IMR-90 (cell line): ENCODE results near the gene TRIM63. TPM values are rescaled to one million over a fixed set of nuclear protein-coding genes. Genes with fewer than 3 reads are reported as not detected.

Source experiments
- ATAC-seq: fragments of 200-7000 bp; cut with Tn5 transposase; 2 replicates; pipeline ENCODE4 v1.9.1; 2020; ENCODE audit warnings: low read depth, mild to moderate bottlenecking, moderate library complexity
- BruUV-seq: library from RNA; stranded (reverse); fragments of 400-500 nt; replicated peaks from 2 replicates; lab custom pipeline; 2021; lab: Mats Ljungman, UMichigan
- CTCF ChIA-PET: fragments of 300-600 bp; formaldehyde crosslinking; extraction: SDS; loops from one replicate; lab custom pipeline; 2021; ENCODE audit warnings: antibody characterized with exemption; lab: Yijun Ruan, JAX
- POLR2A ChIA-PET: fragments of 300-600 bp; sonication (Branson Sonifier 250); formaldehyde crosslinking; loops from one replicate; lab custom pipeline; 2022; ENCODE audit warnings: antibody characterized with exemption; ENCODE audit not compliant: unreplicated experiment; lab: Charles Lee
- DNase-seq: peaks from one replicate; pipeline ENCODE4 v3.0.0; 2013
- H2AFZ ChIP-seq: replicated peaks from 2 replicates; pipeline ENCODE3; 2013; ENCODE audit warnings: low read length, mild to moderate bottlenecking; ENCODE audit not compliant: poor library complexity
- H2AK5ac ChIP-seq: 2 replicates; pipeline ENCODE4 v1.6.1; 2013; ENCODE audit warnings: low read depth, low read length, inconsistent platforms
- H2AK9ac ChIP-seq: replicated peaks from 2 replicates; pipeline ENCODE3; 2013; ENCODE audit warnings: mild to moderate bottlenecking, low read depth, low read length, moderate library complexity; ENCODE audit not compliant: poor library complexity
- H2BK120ac ChIP-seq: 2 replicates; pipeline ENCODE4 v1.6.1; 2013; ENCODE audit warnings: low read depth, low read length, inconsistent platforms
- H2BK15ac ChIP-seq: 3 replicates; pipeline ENCODE4 v1.6.1; 2013; ENCODE audit warnings: low read depth, low read length, inconsistent platforms
- H2BK20ac ChIP-seq: 2 replicates; pipeline ENCODE4 v1.6.1; 2013; ENCODE audit warnings: low read depth, mild to moderate bottlenecking, inconsistent platforms, low read length, moderate library complexity
- H2BK5ac ChIP-seq: 2 replicates; pipeline ENCODE4 v1.6.1; 2013; ENCODE audit warnings: mild to moderate bottlenecking, low read depth, low read length, inconsistent platforms; ENCODE audit not compliant: poor library complexity, severe bottlenecking
- H3K14ac ChIP-seq: replicated peaks from 2 replicates; pipeline ENCODE4 v1.6.1; 2013; ENCODE audit warnings: low read depth, low read length, inconsistent platforms
- H3K18ac ChIP-seq: 2 replicates; pipeline ENCODE4 v1.6.1; 2013; ENCODE audit warnings: low read depth, low read length, control low read depth
- H3K23ac ChIP-seq: 2 replicates; pipeline ENCODE4 v1.6.1; 2013; ENCODE audit warnings: low read depth, low read length, inconsistent platforms
- H3K27ac ChIP-seq: 2 replicates; pipeline ENCODE4 v1.5.1; 2013; ENCODE audit warnings: mild to moderate bottlenecking, control low read depth, low read length; ENCODE audit not compliant: insufficient read depth
- H3K27me3 ChIP-seq: 2 replicates; pipeline ENCODE4 v1.6.1; 2013; ENCODE audit warnings: low read length; ENCODE audit not compliant: control insufficient read depth, insufficient read depth
- H3K36me3 ChIP-seq: 2 replicates; pipeline ENCODE4 v1.6.1; 2013; ENCODE audit warnings: low read length, mixed read lengths; ENCODE audit not compliant: control insufficient read depth, insufficient read depth
- H3K4ac ChIP-seq: 2 replicates; pipeline ENCODE4 v1.6.1; 2013; ENCODE audit warnings: low read depth, low read length, inconsistent platforms
- H3K4me1 ChIP-seq: 2 replicates; pipeline ENCODE4 v1.6.1; 2013; ENCODE audit warnings: low read length, mixed read lengths; ENCODE audit not compliant: control insufficient read depth, insufficient read depth
- H3K4me2 ChIP-seq: 2 replicates; pipeline ENCODE4 v1.6.1; 2013; ENCODE audit warnings: low read depth, mild to moderate bottlenecking, control low read depth, low read length, moderate library complexity
- H3K4me3 ChIP-seq: 2 replicates; pipeline ENCODE4 v1.5.1; 2013; ENCODE audit warnings: low read depth, mild to moderate bottlenecking, control low read depth, low read length, moderate library complexity; ENCODE audit not compliant: insufficient read depth
- H3K56ac ChIP-seq: 2 replicates; pipeline ENCODE4 v1.6.1; 2013; ENCODE audit warnings: low read length, inconsistent platforms; ENCODE audit not compliant: insufficient read depth; ENCODE audit errors: extremely low read depth
- H3K79me1 ChIP-seq, 2 experiments: 2 replicates each; pipeline ENCODE4 v1.6.1; 2013; ENCODE audit warnings: low read length in 2 of 2, inconsistent platforms in 1 of 2, low read depth in 1 of 2
- H3K9ac ChIP-seq: 2 replicates; pipeline ENCODE4 v1.6.1; 2013; ENCODE audit warnings: low read depth, low read length, control low read depth
- H3K9me1 ChIP-seq: 2 replicates; pipeline ENCODE4 v1.6.1; 2013; ENCODE audit warnings: low read length, inconsistent platforms; ENCODE audit not compliant: insufficient read depth
- H3K9me3 ChIP-seq: 2 replicates; pipeline ENCODE4 v1.6.1; 2013; ENCODE audit warnings: low read length; ENCODE audit not compliant: control insufficient read depth, insufficient read depth
- H4K20me1 ChIP-seq: 2 replicates; pipeline ENCODE4 v1.6.1; 2013; ENCODE audit warnings: low read length, inconsistent platforms; ENCODE audit not compliant: insufficient read depth
- H4K5ac ChIP-seq: 2 replicates; pipeline ENCODE4 v1.6.1; 2013; ENCODE audit warnings: mild to moderate bottlenecking, low read depth, low read length, control low read depth
- H4K8ac ChIP-seq, 2 experiments: 2 replicates each; pipeline ENCODE4 v1.6.1; 2013; ENCODE audit warnings: low read depth in 2 of 2, low read length in 2 of 2, control low read depth in 1 of 2, inconsistent platforms in 1 of 2
- H4K91ac ChIP-seq: 2 replicates; pipeline ENCODE4 v1.6.1; 2013; ENCODE audit warnings: low read depth, low read length, inconsistent platforms; ENCODE audit not compliant: insufficient read depth
- BHLHE40 ChIP-seq: fragments of 150-350 bp; IDR thresholded peaks from 2 replicates; pipeline ENCODE4 v1.6.1; 2016; ENCODE audit warnings: mild to moderate bottlenecking, low read depth, low read length
- CEBPB ChIP-seq: IDR thresholded peaks from 2 replicates; pipeline ENCODE4 v1.6.1; 2012; ENCODE audit warnings: low read depth, low read length, improper control_type of control experiment
- CTCF ChIP-seq: conservative IDR thresholded peaks from 2 replicates; pipeline ENCODE4 v1.5.1; 2012; ENCODE audit warnings: mild to moderate bottlenecking, low read depth, low read length, improper control_type of control experiment
- ELK1 ChIP-seq: fragments of 150-350 bp; IDR thresholded peaks from 2 replicates; pipeline ENCODE4 v1.6.1; 2016; ENCODE audit warnings: low read depth, mild to moderate bottlenecking, low read length, moderate library complexity, borderline replicate concordance
- FOS ChIP-seq: fragments of 150-350 bp; IDR thresholded peaks from 2 replicates; pipeline ENCODE4 v1.6.1; 2016; ENCODE audit warnings: low read depth, low read length
- MAFK ChIP-seq: IDR thresholded peaks from 2 replicates; pipeline ENCODE4 v1.6.1; 2012; ENCODE audit warnings: low read depth, low read length, improper control_type of control experiment
- MAZ ChIP-seq: IDR thresholded peaks from 2 replicates; pipeline ENCODE4 v1.6.1; 2012; ENCODE audit warnings: low read depth, mild to moderate bottlenecking, low read length, improper control_type of control experiment, moderate library complexity, borderline replicate concordance
- NFE2L2 ChIP-seq: fragments of 150-350 bp; IDR thresholded peaks from 2 replicates; pipeline ENCODE4 v1.6.1; 2016; ENCODE audit warnings: low read depth, mild to moderate bottlenecking, low read length
- RAD21 ChIP-seq: IDR thresholded peaks from 2 replicates; pipeline ENCODE4 v1.6.1; 2012; ENCODE audit warnings: low read length, improper control_type of control experiment
- RCOR1 ChIP-seq: IDR thresholded peaks from 2 replicates; pipeline ENCODE4 v1.6.1; 2012; ENCODE audit warnings: mild to moderate bottlenecking, low read length, improper control_type of control experiment; ENCODE audit not compliant: insufficient replicate concordance
- SMC3 ChIP-seq: fragments of 150-350 bp; IDR thresholded peaks from 2 replicates; pipeline ENCODE4 v1.6.1; 2016; ENCODE audit warnings: low read depth, mild to moderate bottlenecking, antibody characterized with exemption, low read length, moderate library complexity
- USF2 ChIP-seq: fragments of 150-350 bp; IDR thresholded peaks from 2 replicates; pipeline ENCODE4 v1.6.1; 2017; ENCODE audit warnings: mild to moderate bottlenecking, antibody characterized with exemption, low read length, low read depth
- WGBS, 2 experiments: methylation state at CpG; one replicate each; pipeline versions ENCODE4 v1.1.5 to v1.1.7; 2013; ENCODE audit warnings: missing lambda C conversion rate in 2 of 2; ENCODE audit not compliant: insufficient read length in 1 of 2; ENCODE audit errors: extremely low coverage in 2 of 2; 5-methylcytosine and 5-hydroxymethylcytosine counted together
- dilution Hi-C: fragments of 300-500 bp; cut with HindIII; formaldehyde crosslinking; loops from one replicate; pipeline ENCODE4 v1.14.3; 2018; ENCODE audit warnings: low sequenced_read_pairs; ENCODE audit not compliant: unreplicated experiment
- in situ Hi-C: fragments of 300-500 bp; cut with MboI; formaldehyde crosslinking; loops from 3 replicates; pipeline ENCODE4 v1.14.3; 2019; ENCODE audit warnings: low sequenced_read_pairs, inconsistent platforms, mixed read lengths
- intact Hi-C: fragments of 100-400 bp; cut with micrococcal nuclease; formaldehyde crosslinking; loops from 2 replicates; pipeline ENCODE4 v1.10.0; 2022
- polyA plus RNA-seq, 3 experiments: library from polyadenylated mRNA; depleted of rRNA; stranded (reverse); fragments of >200 nt; gene quantifications; 2 replicates each; pipeline ENCODE4 v1.2.3, GENCODE V29; 2012; ENCODE audit warnings: low replicate concordance in 1 of 3
- total RNA-seq: library from RNA; depleted of rRNA; stranded (reverse); fragments of >200 nt; gene quantifications from 2 replicates; pipeline ENCODE4 v1.2.3, GENCODE V29; 2012

The TRIM63 gene
- total and polyA plus RNA-seq, 2 of the 4 experiments (the other 2 are of a cell fraction) = not detected

- no peak for TF ChIP-seq RCOR1
These were observed 11.1 kb upstream of the TRIM63 start (continued) for GRCh38 chr1:26078286-26079177.

- H3K56ac ChIP-seq = no peak overlapping the region
- no peak overlapping the region for H3K27ac ChIP-seq
- no peak overlapping the region for H3K14ac ChIP-seq
- dilution Hi-C loops = no loop called here
- no peaks in the 10 kb centered on the region for H3K36me3 ChIP-seq
- H2BK20ac ChIP-seq = no peak overlapping the region
- H3K4me2 ChIP-seq = no peak overlapping the region
- POLR2A ChIA-PET = no interaction called here
- H3K18ac ChIP-seq = no peak overlapping the region
- intact Hi-C loops = no loop called here
- H3K79me1 ChIP-seq = no peaks in the 10 kb centered on the region
- no peak overlapping the region for H2AK5ac ChIP-seq
- no TSS peak for BruUV-seq
- CTCF ChIA-PET = no interaction called here
- no peak overlapping the region for H3K23ac ChIP-seq
- H4K20me1 ChIP-seq = no peaks in the 10 kb centered on the region
- H3K9me1 ChIP-seq = no peaks in the 10 kb centered on the region
- DNase-seq (no peak), ATAC-seq (no peak)
- peaks cover 43% of the 10 kb centered on the region for H3K27me3 ChIP-seq
- H3K4me3 ChIP-seq = no peak overlapping the region
- H3K4me1 ChIP-seq = no peaks in the 10 kb centered on the region
- in situ Hi-C loops = no loop called here
- H2AK9ac ChIP-seq = no peak overlapping the region
- H2BK5ac ChIP-seq = no peak overlapping the region
- no peak overlapping the region for H4K5ac ChIP-seq
- no peak overlapping the region for H3K9ac ChIP-seq
- H2BK120ac ChIP-seq = no peak overlapping the region
- H2BK15ac ChIP-seq = no peak overlapping the region
- no peak overlapping the region for H4K8ac ChIP-seq
- H4K91ac ChIP-seq = no peak overlapping the region
- no peak overlapping the region for H2AFZ ChIP-seq
- H3K9me3 ChIP-seq = peaks cover 2% of the 10 kb centered on the region; the same call in 1 of the 2 replicates
- no peak overlapping the region for H3K4ac ChIP-seq
- no CpG with 5 or more reads among the region's 1 CpG for WGBS, 2 experiments
- TF ChIP-seq ELK1 = no peak
- no peak for TF ChIP-seq NFE2L2
- no peak for TF ChIP-seq MAZ
- no peak for TF ChIP-seq CTCF
- TF ChIP-seq FOS = no peak
- TF ChIP-seq SMC3 = no peak
- no peak for TF ChIP-seq CEBPB
- TF ChIP-seq RCOR1 = no peak
- TF ChIP-seq RAD21 = no peak
- no peak for TF ChIP-seq BHLHE40
- no peak for TF ChIP-seq USF2
- no peak for TF ChIP-seq MAFK
These were observed 10.1 kb upstream of the TRIM63 start for GRCh38 chr1:26077524-26077923.
